Astrocyte of the cerebellum (primary cell): ENCODE results near the gene ZNF358.

ENCODE experiments used
- DNase-seq: peaks from one replicate; pipeline ENCODE4 v3.0.0-alpha.2; 2011; ENCODE audit warnings: low read depth
- H3K4me3 ChIP-seq: 2 replicates; pipeline ENCODE4 v1.5.1; 2011; ENCODE audit warnings: mild to moderate bottlenecking, low read depth, low read length, moderate library complexity
- CTCF ChIP-seq: IDR thresholded peaks from 2 replicates; pipeline ENCODE4 v1.5.1; 2012; ENCODE audit warnings: low read length, low read depth, moderate library complexity, mild to moderate bottlenecking; ENCODE audit errors: missing control alignments
- in situ Hi-C: cut with HindIII; loops from 2 replicates; pipeline ENCODE4 v1.10.0; 2017; ENCODE audit warnings: low sequenced_read_pairs

ZNF358 gene

GRCh38 chr19:7505682-7506384, 10.1 kb upstream of the ZNF358 start:
- no peak overlapping the region for H3K4me3 ChIP-seq
- in situ Hi-C loops: no loop called here

GRCh38 chr19:7506385-7507328, 9.2 kb upstream of the ZNF358 start:
- no peak for DNase-seq
- no peak for TF ChIP-seq CTCF
- in situ Hi-C loops: no loop called here
- no peak overlapping the region for H3K4me3 ChIP-seq

More at GRCh38 chr19:7505682-7506384, 10.1 kb upstream of the ZNF358 start:
- no peak for DNase-seq
- no peak for TF ChIP-seq CTCF

- in situ Hi-C loops: no loop called here
- TF ChIP-seq CTCF: no peak
- H3K4me3 ChIP-seq: no peak overlapping the region
- no peak for DNase-seq
Measured at GRCh38 chr19:7507884-7508283, 8.0 kb upstream of the ZNF358 start.

GRCh38 chr19:7509625-7510024, 6.3 kb upstream of the ZNF358 start:
- H3K4me3 ChIP-seq: no peak overlapping the region
- no peak for TF ChIP-seq CTCF
- in situ Hi-C loops: no loop called here
- no peak for DNase-seq

GRCh38 chr19:7512400-7512851, 3.5 kb upstream of the ZNF358 start:
- no peak for DNase-seq
- TF ChIP-seq CTCF: no peak
- in situ Hi-C loops: no loop called here
- H3K4me3 ChIP-seq: no peak overlapping the region

- no peak overlapping the region for H3K4me3 ChIP-seq
- in situ Hi-C loops: no loop called here
- TF ChIP-seq CTCF: no peak
- no peak for DNase-seq
Measured at GRCh38 chr19:7513809-7514642, 1.9 kb upstream of the ZNF358 start.
